22Rv1 (cell line): ENCODE data around the gene SFXN5.

Experiments
- CTCF ChIP-seq: fragments of 450-650 bp; IDR thresholded peaks from 2 replicates; pipeline ENCODE4 v1.5.1; 2017; ENCODE audit warnings: mild to moderate bottlenecking
- ZFX ChIP-seq: fragments of 450-650 bp; IDR thresholded peaks from 2 replicates; pipeline ENCODE4 v1.6.1; 2017; ENCODE audit warnings: antibody characterized with exemption, borderline replicate concordance

GRCh38 chr2:72951303-72952095, 120.0 kb downstream of the SFXN5 start:
- no peak for TF ChIP-seq CTCF
- TF ChIP-seq ZFX, result no peak
